MM.1S (cell line): ENCODE measurements around the gene PLEKHG4.
A peak's percentile ranks its signal among the peaks of the same experiment; 100 is the strongest.

ENCODE experiments used
- DNase-seq: peaks from one replicate; pipeline ENCODE4 v3.0.0-alpha.2; 2015
- H2AFZ ChIP-seq: fragments of 300-600 bp; sonication (generic); 2 replicates; pipeline ENCODE4 v1.6.0; 2016; ENCODE audit warnings: antibody characterized with exemption, low read length
- H3F3A ChIP-seq: fragments of 300-600 bp; sonication (generic); 2 replicates; pipeline ENCODE4 v1.6.1; 2016; ENCODE audit warnings: mild to moderate bottlenecking, antibody characterized with exemption, low read length, moderate library complexity, mixed read lengths; ENCODE audit not compliant: insufficient read depth
- H3K27ac ChIP-seq: fragments of 300-600 bp; sonication (generic); 2 replicates; pipeline ENCODE4 v1.5.1; 2016; ENCODE audit warnings: mild to moderate bottlenecking, low read length
- H3K27me3 ChIP-seq: fragments of 300-600 bp; sonication (generic); replicated peaks from 2 replicates; pipeline ENCODE4 v1.6.0; 2016; ENCODE audit warnings: low read length; ENCODE audit not compliant: insufficient read depth
- H3K36me3 ChIP-seq: fragments of 300-600 bp; sonication (generic); replicated peaks from 2 replicates; pipeline ENCODE4 v1.6.1; 2016; ENCODE audit warnings: mild to moderate bottlenecking, low read length, mixed read lengths; ENCODE audit not compliant: insufficient read depth
- H3K4me1 ChIP-seq: fragments of 300-600 bp; sonication (generic); 2 replicates; pipeline ENCODE4 v1.6.1; 2016; ENCODE audit warnings: low read length, mixed read lengths
- H3K4me2 ChIP-seq: fragments of 300-600 bp; sonication (generic); 2 replicates; pipeline ENCODE4 v1.6.0; 2016; ENCODE audit warnings: low read depth, low read length
- H3K4me3 ChIP-seq: fragments of 300-600 bp; sonication (generic); 2 replicates; pipeline ENCODE4 v1.5.1; 2016; ENCODE audit warnings: low read length, mixed read lengths
- H3K79me2 ChIP-seq: fragments of 300-600 bp; sonication (generic); 2 replicates; pipeline ENCODE4 v1.6.1; 2016; ENCODE audit warnings: mixed run types, low read length, mixed read lengths
- H3K9ac ChIP-seq: fragments of 300-600 bp; sonication (generic); 2 replicates; pipeline ENCODE4 v1.6.1; 2016; ENCODE audit warnings: low read length, mixed read lengths
- H3K9me2 ChIP-seq: fragments of 300-600 bp; sonication (generic); replicated peaks from 2 replicates; pipeline ENCODE4 v1.6.1; 2016; ENCODE audit warnings: mild to moderate bottlenecking, low read length, mixed read lengths; ENCODE audit not compliant: insufficient read depth
- H3K9me3 ChIP-seq: fragments of 300-600 bp; sonication (generic); replicated peaks from 2 replicates; pipeline ENCODE4 v1.6.1; 2016; ENCODE audit warnings: mild to moderate bottlenecking, low read length, mixed read lengths; ENCODE audit not compliant: insufficient read depth
- H4K20me1 ChIP-seq: fragments of 300-600 bp; sonication (generic); 2 replicates; pipeline ENCODE4 v1.6.1; 2016; ENCODE audit warnings: mild to moderate bottlenecking, low read length, moderate library complexity, mixed read lengths; ENCODE audit not compliant: insufficient read depth
- CTCF ChIP-seq: fragments of 300-600 bp; sonication (generic); IDR thresholded peaks from 2 replicates; pipeline ENCODE4 v1.5.1; 2016; ENCODE audit warnings: antibody characterized with exemption, low read length, mixed read lengths
- EZH2 ChIP-seq: fragments of 300-600 bp; sonication (generic); optimal IDR thresholded peaks from 2 replicates; pipeline ENCODE3; 2017; ENCODE audit warnings: low read depth, mild to moderate bottlenecking, antibody characterized with exemption, low read length, mixed read lengths
- EZH2phosphoT487 ChIP-seq: fragments of 300-600 bp; sonication (generic); IDR thresholded peaks from 2 replicates; pipeline ENCODE4 v1.6.1; 2018; ENCODE audit warnings: antibody characterized with exemption, low read length

Gene PLEKHG4

GRCh38 chr16:67235816-67236562 lies 43.3 kb upstream of the PLEKHG4 start:
- Histone ChIP-seq H3K79me2 (peaks cover 17% of the 10 kb centered on the region), H3K27ac (no peak overlapping the region), H3K4me3 (no peak overlapping the region), H3K9me2 (no peaks in the 10 kb centered on the region), H2AFZ (no peak overlapping the region), H3K36me3 (peaks cover 4% of the 10 kb centered on the region; the same call in 1 of the 2 replicates), H3K9me3 (no peaks in the 10 kb centered on the region), H4K20me1 (no peaks in the 10 kb centered on the region), H3K4me2 (no peak overlapping the region), H3K9ac (no peak overlapping the region), H3F3A (no peaks in the 10 kb centered on the region; the same call in 1 of the 2 replicates), H3K4me1 (no peaks in the 10 kb centered on the region), H3K27me3 (no peaks in the 10 kb centered on the region)
- TF ChIP-seq EZH2 (no peak), EZH2phosphoT487 (no peak), CTCF (no peak)
- DNase-seq, result no peak

- Histone ChIP-seq H2AFZ (no peak overlapping the region), H3F3A (no peaks in the 10 kb centered on the region; the same call in 1 of the 2 replicates), H3K27ac (no peak overlapping the region), H3K9me3 (no peaks in the 10 kb centered on the region), H4K20me1 (no peaks in the 10 kb centered on the region), H3K4me1 (no peaks in the 10 kb centered on the region), H3K9ac (no peak overlapping the region), H3K4me3 (no peak overlapping the region), H3K36me3 (peaks cover 4% of the 10 kb centered on the region; the same call in 1 of the 2 replicates), H3K9me2 (no peaks in the 10 kb centered on the region), H3K4me2 (no peak overlapping the region), H3K79me2 (peaks cover 25% of the 10 kb centered on the region), H3K27me3 (no peaks in the 10 kb centered on the region)
- DNase-seq, result peak; percentile 36
- no peak for TF ChIP-seq CTCF
- no peak for TF ChIP-seq EZH2phosphoT487
- TF ChIP-seq EZH2, result no peak
Measured at GRCh38 chr16:67236563-67237395, 42.6 kb upstream of the PLEKHG4 start.

- Histone ChIP-seq H4K20me1 (no peaks in the 10 kb centered on the region), H3K27ac (no peak overlapping the region), H3K4me3 (no peak overlapping the region), H3K9me3 (no peaks in the 10 kb centered on the region), H3K27me3 (no peaks in the 10 kb centered on the region), H3F3A (no peaks in the 10 kb centered on the region; the same call in 1 of the 2 replicates), H3K36me3 (peaks cover 4% of the 10 kb centered on the region; the same call in 1 of the 2 replicates), H3K79me2 (peaks cover 33% of the 10 kb centered on the region), H3K4me1 (no peaks in the 10 kb centered on the region; the same call in 1 of the 2 replicates), H3K4me2 (no peak overlapping the region), H3K9ac (no peak overlapping the region), H3K9me2 (no peaks in the 10 kb centered on the region), H2AFZ (no peak overlapping the region)
- no peak for TF ChIP-seq CTCF
- no peak for TF ChIP-seq EZH2phosphoT487
- DNase-seq, result no peak
Measured at GRCh38 chr16:67237396-67238277, 41.7 kb upstream of the PLEKHG4 start.
